HepG2 (cell line): ENCODE results near the gene SMPD3. TPM values are rescaled to one million over a fixed set of nuclear protein-coding genes. Genes with fewer than 3 reads are reported as not detected.

Experiments
- ELF1 ChIP-seq: sonication (generic); formaldehyde crosslinking; IDR thresholded peaks from 2 replicates; pipeline ENCODE4 v1.4.0; 2020; ENCODE audit warnings: missing genetic modification reagents
- JARID2 ChIP-seq: sonication (generic); formaldehyde crosslinking; IDR thresholded peaks from 2 replicates; pipeline ENCODE4 v1.8.1; 2023; ENCODE audit warnings: missing genetic modification reagents, inconsistent platforms; ENCODE audit not compliant: insufficient replicate concordance
- ZNF20 ChIP-seq: sonication (generic); formaldehyde crosslinking; IDR thresholded peaks from 2 replicates; pipeline ENCODE4 v1.4.0; 2020; ENCODE audit warnings: mild to moderate bottlenecking, moderate library complexity, missing genetic modification reagents
- ZNF251 ChIP-seq: sonication (generic); formaldehyde crosslinking; IDR thresholded peaks from 2 replicates; pipeline ENCODE4 v1.9.0; 2021; ENCODE audit warnings: mild to moderate bottlenecking, missing genetic modification reagents
- polyA plus RNA-seq, 8 experiments: library from polyadenylated mRNA; depleted of rRNA in 3 of 8; stranded (reverse) in 7 of 8; unstranded in 1 of 8; fragments of >200 nt; fragmentation: Illumina TruSeq in 4 of 8; extraction: Trizol in 4 of 8; gene quantifications; 2 replicates each; pipeline versions ENCODE4 v1.2.1 to v1.2.3, GENCODE V29; 2011 to 2016; ENCODE audit warnings: low read depth in 4 of 8, missing spikeins in 1 of 8, mixed read lengths in 1 of 8; ENCODE audit not compliant: insufficient read depth in 1 of 8
- total RNA-seq, 5 experiments: library from RNA; depleted of rRNA; stranded (reverse); fragments of >200 nt; fragmentation: Illumina TruSeq; extraction: Trizol; gene quantifications; 2 replicates each; pipeline ENCODE4 v1.2.3, GENCODE V29; 2016; ENCODE audit warnings: low read depth in 1 of 5
- TF ChIP-seq, protein P1 (sequence below): sonication (generic); formaldehyde crosslinking; IDR thresholded peaks from 2 replicates; pipeline ENCODE4 v1.4.0; 2020; ENCODE audit warnings: mild to moderate bottlenecking, missing genetic modification reagents
- TF ChIP-seq, protein P2 (sequence below): sonication (generic); formaldehyde crosslinking; IDR thresholded peaks from 2 replicates; pipeline ENCODE4 v1.4.0; 2020; ENCODE audit warnings: mild to moderate bottlenecking, missing genetic modification reagents
- TF ChIP-seq, protein P3 (sequence below): sonication (generic); formaldehyde crosslinking; IDR thresholded peaks from 2 replicates; pipeline ENCODE4 v1.5.1; 2020; ENCODE audit warnings: mild to moderate bottlenecking, moderate library complexity, missing genetic modification reagents
- TF ChIP-seq, protein P4 (sequence below): sonication (generic); formaldehyde crosslinking; IDR thresholded peaks from 2 replicates; pipeline ENCODE4 v1.8.0; 2022; ENCODE audit warnings: mild to moderate bottlenecking, missing genetic modification reagents; ENCODE audit not compliant: insufficient replicate concordance
- TF ChIP-seq, protein P5 (sequence below): sonication (generic); formaldehyde crosslinking; IDR thresholded peaks from 2 replicates; pipeline ENCODE4 v1.8.1; 2023; ENCODE audit warnings: mild to moderate bottlenecking, missing genetic modification reagents

Gene SMPD3
- total and polyA plus RNA-seq, 2 of the 13 experiments (the other 11 are each of a cell fraction or from before 2014, with no cell fraction given), result 0.07 to 0.32 TPM

DNA sequence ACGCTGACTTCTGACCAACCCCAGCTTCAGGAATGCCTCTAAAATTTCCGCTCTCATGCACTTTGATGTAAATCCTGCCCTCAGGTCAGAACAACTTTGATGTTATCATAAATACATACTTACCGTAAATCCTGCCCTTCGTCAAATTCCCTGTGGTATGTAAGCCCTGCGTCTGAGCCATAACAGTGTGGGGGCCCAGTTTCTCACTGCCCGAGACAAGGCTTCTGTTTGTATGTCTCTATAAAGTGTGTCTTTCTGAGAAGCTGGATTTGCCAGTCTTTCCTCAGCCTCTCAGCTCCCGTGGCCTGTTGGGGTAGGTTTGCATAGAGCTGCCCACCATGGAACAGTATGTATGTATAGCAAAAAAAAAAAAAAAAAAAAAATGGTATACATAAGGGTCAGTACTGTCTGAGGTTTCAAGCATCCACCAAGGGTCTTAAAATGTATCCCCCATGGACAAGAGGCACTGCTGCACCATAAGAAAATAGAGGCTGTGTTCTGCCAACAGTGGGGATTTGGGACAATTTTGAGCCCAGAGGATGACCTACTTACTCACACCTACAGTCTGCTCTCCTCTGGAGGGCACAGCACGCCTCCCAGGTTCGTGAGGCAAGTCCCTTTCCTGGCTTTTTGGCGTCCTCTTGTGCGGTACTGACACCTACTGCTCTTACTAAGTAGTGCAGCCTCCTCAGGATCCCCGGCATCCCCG lies 120.0 kb downstream of the SMPD3 start (continued):
- TF ChIP-seq, protein P1, sequence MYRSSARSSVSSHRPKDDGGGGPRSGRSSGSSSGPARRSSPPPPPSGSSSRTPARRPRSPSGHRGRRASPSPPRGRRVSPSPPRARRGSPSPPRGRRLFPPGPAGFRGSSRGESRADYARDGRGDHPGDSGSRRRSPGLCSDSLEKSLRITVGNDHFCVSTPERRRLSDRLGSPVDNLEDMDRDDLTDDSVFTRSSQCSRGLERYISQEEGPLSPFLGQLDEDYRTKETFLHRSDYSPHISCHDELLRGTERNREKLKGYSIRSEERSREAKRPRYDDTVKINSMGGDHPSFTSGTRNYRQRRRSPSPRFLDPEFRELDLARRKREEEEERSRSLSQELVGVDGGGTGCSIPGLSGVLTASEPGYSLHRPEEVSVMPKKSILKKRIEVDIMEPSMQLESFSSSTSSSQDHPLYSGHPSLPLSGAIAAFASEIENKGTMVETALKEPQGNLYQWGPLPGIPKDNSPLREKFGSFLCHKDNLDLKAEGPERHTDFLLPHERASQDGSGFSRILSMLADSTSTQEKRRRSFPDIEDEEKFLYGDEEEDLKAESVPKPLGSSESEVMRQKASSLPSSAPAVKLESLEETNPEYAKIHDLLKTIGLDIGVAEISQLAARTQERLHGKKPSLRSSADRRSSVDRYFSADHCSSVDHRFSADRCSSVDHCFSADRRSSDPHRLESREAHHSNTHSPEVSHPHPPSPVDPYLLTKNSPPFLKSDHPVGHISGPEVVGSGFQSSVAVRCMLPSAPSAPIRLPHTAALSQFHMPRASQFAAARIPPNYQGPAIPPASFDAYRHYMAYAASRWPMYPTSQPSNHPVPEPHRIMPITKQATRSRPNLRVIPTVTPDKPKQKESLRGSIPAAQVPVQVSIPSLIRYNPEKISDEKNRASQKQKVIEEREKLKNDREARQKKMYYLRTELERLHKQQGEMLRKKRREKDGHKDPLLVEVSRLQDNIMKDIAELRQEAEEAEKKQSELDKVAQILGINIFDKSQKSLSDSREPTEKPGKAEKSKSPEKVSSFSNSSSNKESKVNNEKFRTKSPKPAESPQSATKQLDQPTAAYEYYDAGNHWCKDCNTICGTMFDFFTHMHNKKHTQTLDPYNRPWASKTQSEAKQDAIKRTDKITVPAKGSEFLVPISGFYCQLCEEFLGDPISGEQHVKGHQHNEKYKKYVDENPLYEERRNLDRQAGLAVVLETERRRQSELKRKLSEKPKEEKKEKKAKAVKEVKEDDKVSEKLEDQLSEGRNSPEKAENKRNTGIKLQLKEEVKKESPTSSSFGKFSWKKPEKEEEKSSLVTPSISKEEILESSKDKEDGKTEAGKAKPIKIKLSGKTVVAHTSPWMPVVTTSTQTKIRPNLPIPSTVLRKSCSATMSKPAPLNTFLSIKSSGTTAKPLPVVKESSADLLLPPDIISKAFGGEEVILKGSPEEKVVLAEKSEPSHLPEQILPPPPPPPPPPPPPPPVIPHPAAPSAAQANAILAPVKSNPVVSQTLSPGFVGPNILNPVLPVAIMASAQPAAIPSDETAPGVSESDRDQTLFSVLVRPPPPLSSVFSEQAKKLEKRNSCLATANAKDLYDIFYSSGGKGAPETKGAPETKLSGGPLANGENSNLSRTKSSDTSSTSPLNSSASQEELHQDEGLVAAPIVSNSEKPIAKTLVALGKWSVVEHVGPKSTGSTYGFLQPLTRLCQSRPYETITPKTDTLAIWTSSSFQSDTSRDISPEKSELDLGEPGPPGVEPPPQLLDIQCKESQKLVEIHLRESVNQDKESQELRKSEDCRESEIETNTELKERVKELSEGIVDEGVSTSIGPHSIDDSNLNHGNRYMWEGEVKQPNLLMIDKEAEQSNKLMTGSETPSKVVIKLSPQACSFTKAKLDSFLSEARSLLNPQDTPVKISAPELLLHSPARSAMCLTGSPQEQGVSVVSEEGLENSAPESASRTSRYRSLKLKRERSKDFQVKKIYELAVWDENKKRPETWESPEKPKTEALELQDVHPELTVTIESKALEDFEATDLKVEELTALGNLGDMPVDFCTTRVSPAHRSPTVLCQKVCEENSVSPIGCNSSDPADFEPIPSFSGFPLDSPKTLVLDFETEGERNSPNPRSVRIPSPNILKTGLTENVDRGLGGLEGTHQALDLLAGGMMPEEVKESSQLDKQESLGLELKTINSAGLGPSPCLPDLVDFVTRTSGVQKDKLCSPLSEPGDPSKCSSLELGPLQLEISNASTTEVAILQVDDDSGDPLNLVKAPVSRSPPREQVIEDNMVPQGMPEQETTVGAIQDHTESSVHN (CRISPR knock-in tag), result no peak
- TF ChIP-seq JARID2, result no peak
- peak; percentile 78; the same call in 1 of the 2 replicates for TF ChIP-seq ZNF20 (CRISPR knock-in tag)
- TF ChIP-seq, protein P2, sequence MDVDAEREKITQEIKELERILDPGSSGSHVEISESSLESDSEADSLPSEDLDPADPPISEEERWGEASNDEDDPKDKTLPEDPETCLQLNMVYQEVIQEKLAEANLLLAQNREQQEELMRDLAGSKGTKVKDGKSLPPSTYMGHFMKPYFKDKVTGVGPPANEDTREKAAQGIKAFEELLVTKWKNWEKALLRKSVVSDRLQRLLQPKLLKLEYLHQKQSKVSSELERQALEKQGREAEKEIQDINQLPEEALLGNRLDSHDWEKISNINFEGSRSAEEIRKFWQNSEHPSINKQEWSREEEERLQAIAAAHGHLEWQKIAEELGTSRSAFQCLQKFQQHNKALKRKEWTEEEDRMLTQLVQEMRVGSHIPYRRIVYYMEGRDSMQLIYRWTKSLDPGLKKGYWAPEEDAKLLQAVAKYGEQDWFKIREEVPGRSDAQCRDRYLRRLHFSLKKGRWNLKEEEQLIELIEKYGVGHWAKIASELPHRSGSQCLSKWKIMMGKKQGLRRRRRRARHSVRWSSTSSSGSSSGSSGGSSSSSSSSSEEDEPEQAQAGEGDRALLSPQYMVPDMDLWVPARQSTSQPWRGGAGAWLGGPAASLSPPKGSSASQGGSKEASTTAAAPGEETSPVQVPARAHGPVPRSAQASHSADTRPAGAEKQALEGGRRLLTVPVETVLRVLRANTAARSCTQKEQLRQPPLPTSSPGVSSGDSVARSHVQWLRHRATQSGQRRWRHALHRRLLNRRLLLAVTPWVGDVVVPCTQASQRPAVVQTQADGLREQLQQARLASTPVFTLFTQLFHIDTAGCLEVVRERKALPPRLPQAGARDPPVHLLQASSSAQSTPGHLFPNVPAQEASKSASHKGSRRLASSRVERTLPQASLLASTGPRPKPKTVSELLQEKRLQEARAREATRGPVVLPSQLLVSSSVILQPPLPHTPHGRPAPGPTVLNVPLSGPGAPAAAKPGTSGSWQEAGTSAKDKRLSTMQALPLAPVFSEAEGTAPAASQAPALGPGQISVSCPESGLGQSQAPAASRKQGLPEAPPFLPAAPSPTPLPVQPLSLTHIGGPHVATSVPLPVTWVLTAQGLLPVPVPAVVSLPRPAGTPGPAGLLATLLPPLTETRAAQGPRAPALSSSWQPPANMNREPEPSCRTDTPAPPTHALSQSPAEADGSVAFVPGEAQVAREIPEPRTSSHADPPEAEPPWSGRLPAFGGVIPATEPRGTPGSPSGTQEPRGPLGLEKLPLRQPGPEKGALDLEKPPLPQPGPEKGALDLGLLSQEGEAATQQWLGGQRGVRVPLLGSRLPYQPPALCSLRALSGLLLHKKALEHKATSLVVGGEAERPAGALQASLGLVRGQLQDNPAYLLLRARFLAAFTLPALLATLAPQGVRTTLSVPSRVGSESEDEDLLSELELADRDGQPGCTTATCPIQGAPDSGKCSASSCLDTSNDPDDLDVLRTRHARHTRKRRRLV, result no peak
- TF ChIP-seq, protein P3, sequence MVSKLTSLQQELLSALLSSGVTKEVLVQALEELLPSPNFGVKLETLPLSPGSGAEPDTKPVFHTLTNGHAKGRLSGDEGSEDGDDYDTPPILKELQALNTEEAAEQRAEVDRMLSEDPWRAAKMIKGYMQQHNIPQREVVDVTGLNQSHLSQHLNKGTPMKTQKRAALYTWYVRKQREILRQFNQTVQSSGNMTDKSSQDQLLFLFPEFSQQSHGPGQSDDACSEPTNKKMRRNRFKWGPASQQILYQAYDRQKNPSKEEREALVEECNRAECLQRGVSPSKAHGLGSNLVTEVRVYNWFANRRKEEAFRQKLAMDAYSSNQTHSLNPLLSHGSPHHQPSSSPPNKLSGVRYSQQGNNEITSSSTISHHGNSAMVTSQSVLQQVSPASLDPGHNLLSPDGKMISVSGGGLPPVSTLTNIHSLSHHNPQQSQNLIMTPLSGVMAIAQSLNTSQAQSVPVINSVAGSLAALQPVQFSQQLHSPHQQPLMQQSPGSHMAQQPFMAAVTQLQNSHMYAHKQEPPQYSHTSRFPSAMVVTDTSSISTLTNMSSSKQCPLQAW (CRISPR knock-in tag), result 0 out of 2 replicates have a peak, but pooled peaks have one; percentile 35
- TF ChIP-seq, protein P4, sequence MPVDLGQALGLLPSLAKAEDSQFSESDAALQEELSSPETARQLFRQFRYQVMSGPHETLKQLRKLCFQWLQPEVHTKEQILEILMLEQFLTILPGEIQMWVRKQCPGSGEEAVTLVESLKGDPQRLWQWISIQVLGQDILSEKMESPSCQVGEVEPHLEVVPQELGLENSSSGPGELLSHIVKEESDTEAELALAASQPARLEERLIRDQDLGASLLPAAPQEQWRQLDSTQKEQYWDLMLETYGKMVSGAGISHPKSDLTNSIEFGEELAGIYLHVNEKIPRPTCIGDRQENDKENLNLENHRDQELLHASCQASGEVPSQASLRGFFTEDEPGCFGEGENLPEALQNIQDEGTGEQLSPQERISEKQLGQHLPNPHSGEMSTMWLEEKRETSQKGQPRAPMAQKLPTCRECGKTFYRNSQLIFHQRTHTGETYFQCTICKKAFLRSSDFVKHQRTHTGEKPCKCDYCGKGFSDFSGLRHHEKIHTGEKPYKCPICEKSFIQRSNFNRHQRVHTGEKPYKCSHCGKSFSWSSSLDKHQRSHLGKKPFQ (CRISPR knock-in tag), result no peak
- TF ChIP-seq, protein P5, sequence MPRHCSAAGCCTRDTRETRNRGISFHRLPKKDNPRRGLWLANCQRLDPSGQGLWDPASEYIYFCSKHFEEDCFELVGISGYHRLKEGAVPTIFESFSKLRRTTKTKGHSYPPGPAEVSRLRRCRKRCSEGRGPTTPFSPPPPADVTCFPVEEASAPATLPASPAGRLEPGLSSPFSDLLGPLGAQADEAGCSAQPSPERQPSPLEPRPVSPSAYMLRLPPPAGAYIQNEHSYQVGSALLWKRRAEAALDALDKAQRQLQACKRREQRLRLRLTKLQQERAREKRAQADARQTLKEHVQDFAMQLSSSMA (CRISPR knock-in tag), result 0 out of 2 replicates have a peak, but pooled peaks have one; percentile 62
- TF ChIP-seq ZNF251 (CRISPR knock-in tag), result no peak
- no peak for TF ChIP-seq ELF1
